ENCODE results near the gene NR1H2.

Gene NR1H2

GRCh38 chr19:50406829-50407228, 30.6 kb downstream of the NR1H2 start:
- no peak for DNase-seq

GRCh38 chr19:50409347-50409746, 33.1 kb downstream of the NR1H2 start:
- DNase-seq = no peak

- DNase-seq = no peak
These were observed 33.9 kb downstream of the NR1H2 start for GRCh38 chr19:50410109-50410508.

GRCh38 chr19:50412419-50412818, 36.2 kb downstream of the NR1H2 start:
- DNase-seq = no peak

- no peak for DNase-seq
These were observed 36.8 kb downstream of the NR1H2 start for GRCh38 chr19:50413096-50413495.

- DNase-seq = no peak
These were observed 37.3 kb downstream of the NR1H2 start for GRCh38 chr19:50413531-50413930.

GRCh38 chr19:50414864-50415660, 38.8 kb downstream of the NR1H2 start:
- DNase-seq = peak; percentile 27 to 38

- DNase-seq = no peak
These were observed 39.4 kb downstream of the NR1H2 start for GRCh38 chr19:50415661-50416033.

GRCh38 chr19:50416034-50416977, 40.0 kb downstream of the NR1H2 start:
- no peak for DNase-seq

- DNase-seq = no peak
These were observed 41.1 kb downstream of the NR1H2 start for GRCh38 chr19:50417111-50418081.

GRCh38 chr19:50418176-50419021, 42.1 kb downstream of the NR1H2 start, which contains the start of gene SPIB:
SPIB (plus strand) TSS chr19:50418938; CDS start chr19:50418963, 25 bp downstream.
- DNase-seq = no peak

GRCh38 chr19:50419022-50419579, 42.8 kb downstream of the NR1H2 start:
- no peak for DNase-seq

- DNase-seq = no peak
These were observed 43.4 kb downstream of the NR1H2 start for GRCh38 chr19:50419580-50420035.

- DNase-seq = no peak
These were observed 43.9 kb downstream of the NR1H2 start for GRCh38 chr19:50420127-50420526.

- no peak for DNase-seq
These were observed 44.6 kb downstream of the NR1H2 start for GRCh38 chr19:50420808-50421207.

GRCh38 chr19:50422397-50423278, 46.4 kb downstream of the NR1H2 start:
- DNase-seq = no peak

GRCh38 chr19:50423279-50424113, 47.2 kb downstream of the NR1H2 start:
- DNase-seq = no peak

GRCh38 chr19:50425581-50425980, 49.3 kb downstream of the NR1H2 start:
- no peak for DNase-seq

- no peak for DNase-seq
These were observed 51.2 kb downstream of the NR1H2 start for GRCh38 chr19:50427318-50427925.
